ENCODE results near the gene MCAM. TPM values are rescaled to one million over a fixed set of nuclear protein-coding genes. Genes with fewer than 3 reads are reported as not detected.

Gene MCAM
- total RNA-seq, 1 donor from 2014 or later = 10.3 TPM

DNA sequence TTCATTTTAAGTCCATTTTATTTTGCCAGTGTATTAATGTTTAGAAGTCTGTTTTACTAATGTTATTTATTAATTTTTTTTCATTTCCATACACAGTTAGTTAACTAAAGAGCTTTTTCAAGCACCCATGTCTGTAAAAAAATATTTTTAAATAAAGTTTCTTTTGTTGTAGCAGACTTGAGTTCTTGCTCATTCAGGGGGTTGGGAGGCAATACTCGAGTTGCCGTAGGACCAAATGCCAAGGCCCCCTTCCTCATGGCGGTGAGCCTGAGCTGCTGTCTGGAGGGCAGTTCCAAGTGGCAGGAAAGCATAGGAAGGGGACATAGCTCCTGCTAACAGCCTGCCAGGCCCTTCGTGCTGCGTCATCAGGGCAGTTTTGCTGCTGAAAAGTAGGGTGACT, 9.0 kb downstream of the MCAM start:
- Mint-ChIP-seq H3K27ac (no peak overlapping the region), H3K27me3 (no peaks in the 10 kb centered on the region), H3K4me3 (no peak overlapping the region), H3K36me3 (peaks cover 16% of the 10 kb centered on the region), H3K9me3 (no peaks in the 10 kb centered on the region), H3K4me1 (ENCODE audit: unreplicated experiment) (peaks cover 3% of the 10 kb centered on the region)
- DNase-seq (ENCODE audit: extremely low spot score, unreplicated experiment) = no peak
- TF ChIP-seq, protein P1, sequence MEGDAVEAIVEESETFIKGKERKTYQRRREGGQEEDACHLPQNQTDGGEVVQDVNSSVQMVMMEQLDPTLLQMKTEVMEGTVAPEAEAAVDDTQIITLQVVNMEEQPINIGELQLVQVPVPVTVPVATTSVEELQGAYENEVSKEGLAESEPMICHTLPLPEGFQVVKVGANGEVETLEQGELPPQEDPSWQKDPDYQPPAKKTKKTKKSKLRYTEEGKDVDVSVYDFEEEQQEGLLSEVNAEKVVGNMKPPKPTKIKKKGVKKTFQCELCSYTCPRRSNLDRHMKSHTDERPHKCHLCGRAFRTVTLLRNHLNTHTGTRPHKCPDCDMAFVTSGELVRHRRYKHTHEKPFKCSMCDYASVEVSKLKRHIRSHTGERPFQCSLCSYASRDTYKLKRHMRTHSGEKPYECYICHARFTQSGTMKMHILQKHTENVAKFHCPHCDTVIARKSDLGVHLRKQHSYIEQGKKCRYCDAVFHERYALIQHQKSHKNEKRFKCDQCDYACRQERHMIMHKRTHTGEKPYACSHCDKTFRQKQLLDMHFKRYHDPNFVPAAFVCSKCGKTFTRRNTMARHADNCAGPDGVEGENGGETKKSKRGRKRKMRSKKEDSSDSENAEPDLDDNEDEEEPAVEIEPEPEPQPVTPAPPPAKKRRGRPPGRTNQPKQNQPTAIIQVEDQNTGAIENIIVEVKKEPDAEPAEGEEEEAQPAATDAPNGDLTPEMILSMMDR (conservative IDR thresholded peaks at IDR 0.05) = no peak

DNA sequence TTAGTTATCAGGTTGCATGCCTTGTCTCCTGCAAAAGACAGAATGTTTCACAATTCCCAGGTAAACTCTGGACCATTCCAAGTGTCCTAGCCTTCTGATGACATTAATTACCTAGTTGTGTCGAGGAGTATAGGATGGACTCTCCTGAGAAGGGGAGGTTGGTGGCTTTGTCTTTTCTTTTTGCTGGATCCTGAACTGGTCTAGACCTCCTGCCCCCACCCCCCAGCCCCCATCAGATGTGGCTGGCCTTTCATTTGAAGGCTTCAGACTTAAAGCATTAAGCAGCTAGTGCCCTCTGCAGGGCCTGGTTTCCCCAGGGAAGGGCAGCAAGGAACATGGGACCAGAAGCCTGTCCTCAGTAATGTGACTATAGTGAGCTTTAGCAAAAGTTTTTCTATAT, 9.7 kb downstream of the MCAM start:
- Mint-ChIP-seq H3K4me3 (no peak overlapping the region), H3K4me1 (ENCODE audit: unreplicated experiment) (peaks cover 3% of the 10 kb centered on the region), H3K27me3 (no peaks in the 10 kb centered on the region), H3K9me3 (no peaks in the 10 kb centered on the region), H3K27ac (no peak overlapping the region), H3K36me3 (peaks cover 23% of the 10 kb centered on the region)
- TF ChIP-seq, protein P1 (conservative IDR thresholded peaks at IDR 0.05) = no peak
- DNase-seq (ENCODE audit: extremely low spot score, unreplicated experiment) = no peak

DNA sequence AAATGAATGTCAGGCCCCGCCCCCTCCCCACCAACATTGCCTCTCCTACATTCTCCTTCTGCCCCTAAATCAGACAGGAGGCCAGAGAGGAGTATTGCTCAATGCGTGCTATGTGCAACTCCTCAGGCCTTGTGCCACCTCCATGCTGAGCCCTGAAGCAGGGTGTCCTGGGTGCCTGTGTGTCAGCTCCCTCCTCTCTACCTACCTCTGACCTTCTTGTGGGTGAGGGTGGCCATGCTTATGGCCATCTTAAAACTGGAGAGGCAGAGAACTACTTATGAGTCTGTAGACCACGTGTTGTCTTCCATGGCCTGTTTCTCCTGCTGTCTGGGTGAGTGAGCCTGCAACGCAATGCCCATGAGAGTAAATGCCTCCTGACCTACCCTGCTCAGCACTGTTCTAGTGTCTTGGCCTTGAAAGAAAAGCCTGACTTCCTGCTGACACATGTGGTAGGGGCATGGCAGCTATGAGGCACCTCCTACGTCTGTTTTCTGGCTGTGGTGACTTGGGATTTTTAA, 10.5 kb downstream of the MCAM start:
- TF ChIP-seq, protein P1 (conservative IDR thresholded peaks at IDR 0.05) = no peak
- H3K27ac Mint-ChIP-seq = no peak overlapping the region
- H3K9me3 Mint-ChIP-seq = no peaks in the 10 kb centered on the region
- H3K4me1 Mint-ChIP-seq (ENCODE audit: unreplicated experiment) = peaks cover 3% of the 10 kb centered on the region
- H3K36me3 Mint-ChIP-seq = peaks cover 25% of the 10 kb centered on the region
- H3K27me3 Mint-ChIP-seq = no peaks in the 10 kb centered on the region
- H3K4me3 Mint-ChIP-seq = no peak overlapping the region
- DNase-seq (ENCODE audit: extremely low spot score, unreplicated experiment) = no peak

DNA sequence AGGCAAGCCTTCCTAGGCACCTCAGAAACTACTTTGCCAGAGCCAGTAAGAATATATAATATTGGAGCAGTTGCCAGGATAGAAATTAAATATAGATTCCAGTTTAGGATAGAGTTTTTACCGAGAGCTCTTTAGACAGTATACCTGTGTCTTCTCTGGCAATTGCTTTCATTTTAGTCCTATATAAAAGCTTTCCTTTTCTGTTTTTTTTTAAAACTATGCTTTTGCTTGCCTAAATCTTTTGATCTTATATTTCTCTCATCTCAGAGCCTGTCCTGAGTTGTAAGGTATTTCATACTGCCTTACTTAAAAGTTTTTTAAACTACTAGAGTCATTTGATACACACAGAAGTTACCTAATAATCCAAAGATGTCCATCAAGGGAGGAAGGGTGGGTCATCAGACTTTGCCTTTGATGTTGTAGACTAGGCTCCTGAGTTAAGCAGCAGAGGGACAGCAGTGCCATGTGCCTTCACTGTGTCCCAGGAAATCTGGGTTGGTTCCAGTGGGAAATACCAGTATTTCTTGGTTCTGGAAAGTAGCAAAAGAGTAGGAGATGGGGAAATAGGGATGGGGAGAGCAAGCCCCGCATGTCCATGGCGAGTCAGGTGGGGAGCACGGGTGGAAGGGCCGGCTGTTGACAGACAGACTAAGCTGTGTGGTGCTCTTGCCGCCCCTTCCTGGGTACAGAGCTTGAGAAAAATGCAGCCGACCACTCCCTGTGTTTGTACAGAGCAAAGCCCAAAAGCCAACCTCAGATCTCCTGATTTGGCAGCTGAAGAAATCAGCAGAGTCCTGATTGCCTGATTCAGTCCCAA, 11.2 kb downstream of the MCAM start:
- no peak overlapping the region for H3K4me3 Mint-ChIP-seq
- no peak for DNase-seq (ENCODE audit: extremely low spot score, unreplicated experiment)
- peaks cover 3% of the 10 kb centered on the region for H3K4me1 Mint-ChIP-seq (ENCODE audit: unreplicated experiment)
- H3K36me3 Mint-ChIP-seq = peaks cover 31% of the 10 kb centered on the region
- H3K27ac Mint-ChIP-seq = no peak overlapping the region
- no peaks in the 10 kb centered on the region for H3K27me3 Mint-ChIP-seq
- no peaks in the 10 kb centered on the region for H3K9me3 Mint-ChIP-seq
- TF ChIP-seq, protein P1 (conservative IDR thresholded peaks at IDR 0.05) = no peak

DNA sequence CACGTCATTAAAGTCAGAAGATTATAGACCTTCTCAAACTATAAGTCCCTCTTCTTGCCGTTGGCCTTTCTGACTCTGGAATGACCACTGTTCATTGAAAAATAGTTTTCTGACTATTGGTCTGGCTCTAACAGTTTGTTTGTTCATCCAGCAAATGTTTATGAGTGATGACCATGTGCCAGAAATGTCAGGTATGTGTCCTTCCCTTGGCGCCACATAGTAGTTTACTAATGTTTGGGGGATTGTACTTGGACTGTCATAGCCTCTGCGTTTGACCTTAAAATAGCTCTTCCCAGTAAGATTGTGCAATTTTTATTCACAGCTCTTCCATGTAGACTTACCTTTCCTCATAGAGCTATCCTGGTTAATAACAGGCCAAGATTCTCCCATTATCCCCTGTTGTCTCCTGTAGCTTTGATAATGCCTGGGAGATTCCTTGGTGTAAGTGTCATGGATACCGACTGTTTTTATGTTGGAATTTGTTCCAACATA, 13.7 kb downstream of the MCAM start:
- Mint-ChIP-seq H3K4me3 (no peak overlapping the region), H3K9me3 (no peaks in the 10 kb centered on the region), H3K27ac (no peak overlapping the region), H3K36me3 (peaks cover 46% of the 10 kb centered on the region), H3K27me3 (no peaks in the 10 kb centered on the region), H3K4me1 (ENCODE audit: unreplicated experiment) (peaks cover 3% of the 10 kb centered on the region)
- TF ChIP-seq, protein P1 (conservative IDR thresholded peaks at IDR 0.05) = no peak
- DNase-seq (ENCODE audit: extremely low spot score, unreplicated experiment) = no peak

All from type B pancreatic cell (in vitro differentiated cells).